Omental fat pad (tissue), 4 donors: ENCODE measurements around the gene PPP1R10. TPM values are rescaled to one million over a fixed set of nuclear protein-coding genes. Genes with fewer than 3 reads are reported as not detected.

Source experiments
- ATAC-seq: fragments of 150-250 bp; one replicate; pipeline ENCODE4 v1.9.1; 2016; ENCODE audit warnings: mild to moderate bottlenecking, moderate library complexity; ENCODE audit not compliant: low FRiP score
- DNase-seq: peaks from one replicate; pipeline ENCODE4 v3.0.0-alpha.2; 2019; ENCODE audit warnings: low spot score
- total RNA-seq, 4 donors: library from RNA; depleted of rRNA; stranded (reverse); fragments of >200 nt; gene quantifications; one replicate each; pipeline ENCODE4 v1.1.0, GENCODE V29; 2016
- TF ChIP-seq, protein P1 (sequence below), 3 donors: fragments of 450-650 bp; IDR thresholded peaks; one replicate each; pipeline ENCODE4 v1.5.1; 2016 to 2017; ENCODE audit warnings: antibody characterized with exemption in 3 of 3, mild to moderate bottlenecking in 3 of 3, moderate library complexity in 2 of 3

Gene PPP1R10
- total RNA-seq, 4 donors from 2014 or later, result 26.3 to 89.4 (median 42.0) TPM

DNA sequence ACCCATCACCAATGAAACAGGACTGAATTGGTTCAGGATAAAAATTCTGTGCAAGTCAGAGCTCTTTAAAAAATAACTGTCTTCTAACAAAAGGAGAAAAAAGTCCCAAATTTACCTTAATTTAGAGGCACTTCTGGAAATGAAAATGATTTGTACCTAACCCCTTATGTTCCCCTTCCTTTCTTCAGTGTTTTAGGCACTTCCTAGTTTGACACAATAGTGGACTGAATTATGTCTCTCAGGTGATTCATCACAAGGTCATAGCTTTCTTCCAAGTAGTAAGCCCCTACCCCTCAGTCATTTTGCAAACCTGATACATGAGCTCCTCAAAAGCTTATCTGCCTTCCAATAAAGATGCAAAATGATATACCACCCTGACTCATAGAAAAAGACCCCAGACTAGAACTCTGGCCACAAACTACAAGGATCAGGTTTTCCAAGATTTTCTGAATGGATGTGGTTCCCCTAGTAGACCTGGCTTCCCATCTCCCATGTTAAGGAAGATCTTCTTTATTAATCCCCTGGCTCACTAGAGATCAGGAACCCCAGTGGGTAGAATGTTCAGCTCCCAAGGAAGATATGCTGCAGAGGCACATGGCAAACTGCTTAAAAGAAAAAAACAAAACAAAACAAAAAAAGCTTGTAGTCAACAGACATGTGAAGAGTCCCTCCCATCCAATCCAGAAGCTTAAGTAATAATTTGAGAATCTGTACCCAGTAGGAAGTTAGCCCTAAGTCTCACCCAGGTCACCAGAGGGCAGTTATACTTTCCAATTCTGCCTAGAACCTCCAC, 3.6 kb downstream of the PPP1R10 start:
- DNase-seq, result no peak
- TF ChIP-seq, protein P1, sequence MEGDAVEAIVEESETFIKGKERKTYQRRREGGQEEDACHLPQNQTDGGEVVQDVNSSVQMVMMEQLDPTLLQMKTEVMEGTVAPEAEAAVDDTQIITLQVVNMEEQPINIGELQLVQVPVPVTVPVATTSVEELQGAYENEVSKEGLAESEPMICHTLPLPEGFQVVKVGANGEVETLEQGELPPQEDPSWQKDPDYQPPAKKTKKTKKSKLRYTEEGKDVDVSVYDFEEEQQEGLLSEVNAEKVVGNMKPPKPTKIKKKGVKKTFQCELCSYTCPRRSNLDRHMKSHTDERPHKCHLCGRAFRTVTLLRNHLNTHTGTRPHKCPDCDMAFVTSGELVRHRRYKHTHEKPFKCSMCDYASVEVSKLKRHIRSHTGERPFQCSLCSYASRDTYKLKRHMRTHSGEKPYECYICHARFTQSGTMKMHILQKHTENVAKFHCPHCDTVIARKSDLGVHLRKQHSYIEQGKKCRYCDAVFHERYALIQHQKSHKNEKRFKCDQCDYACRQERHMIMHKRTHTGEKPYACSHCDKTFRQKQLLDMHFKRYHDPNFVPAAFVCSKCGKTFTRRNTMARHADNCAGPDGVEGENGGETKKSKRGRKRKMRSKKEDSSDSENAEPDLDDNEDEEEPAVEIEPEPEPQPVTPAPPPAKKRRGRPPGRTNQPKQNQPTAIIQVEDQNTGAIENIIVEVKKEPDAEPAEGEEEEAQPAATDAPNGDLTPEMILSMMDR (IDR thresholded peaks at IDR 0.05), result no peak
- no peak for ATAC-seq

DNA sequence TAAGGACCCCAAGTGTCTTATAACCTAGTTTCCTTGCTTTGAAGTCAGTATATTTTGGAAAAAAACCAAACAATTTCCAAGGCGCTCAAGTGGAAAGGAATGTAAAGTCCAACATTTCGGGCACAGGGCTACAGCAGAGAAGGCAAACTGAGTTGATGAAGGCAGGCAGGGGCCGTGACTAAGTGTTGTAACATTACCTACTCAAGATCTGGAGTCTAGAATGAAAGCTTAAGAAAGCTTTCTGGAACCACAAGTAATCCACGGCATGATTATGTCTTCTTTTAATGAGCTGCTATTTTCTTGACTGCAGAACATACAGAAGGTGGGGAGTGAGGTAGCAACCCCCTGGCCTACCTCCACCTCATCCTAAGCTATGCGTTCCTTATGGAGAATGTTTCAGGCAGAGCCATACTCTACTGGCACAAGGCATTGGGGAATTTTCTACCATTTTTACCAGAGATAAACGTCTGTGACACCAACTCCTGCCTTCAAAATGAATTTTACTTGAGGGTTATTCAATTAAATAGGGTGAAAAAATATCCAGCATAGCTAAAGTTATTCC, 4.3 kb downstream of the PPP1R10 start:
- TF ChIP-seq, protein P1 (IDR thresholded peaks at IDR 0.05), result no peak
- DNase-seq (no peak), ATAC-seq (no peak)

DNA sequence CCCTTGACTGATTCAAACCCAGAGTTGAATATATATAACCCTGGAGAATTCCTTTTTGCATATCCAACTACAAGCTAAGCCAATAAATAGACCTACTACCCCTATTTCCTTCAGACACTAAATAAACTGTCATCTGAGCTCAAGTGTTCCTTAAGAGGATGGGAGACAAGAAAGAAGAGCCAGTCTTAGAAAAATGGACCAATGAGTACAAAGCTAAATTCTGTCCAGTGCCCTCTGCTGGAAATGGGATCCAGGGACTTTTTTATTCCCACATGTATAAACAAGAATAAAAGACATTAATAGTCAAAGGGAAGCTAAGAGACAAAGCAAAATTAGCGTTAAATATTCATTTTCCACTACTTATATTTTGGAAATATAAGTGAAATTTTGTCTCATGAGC, 4.8 kb downstream of the PPP1R10 start:
- TF ChIP-seq, protein P1 (IDR thresholded peaks at IDR 0.05), result no peak
- DNase-seq (no peak), ATAC-seq (no peak)

DNA sequence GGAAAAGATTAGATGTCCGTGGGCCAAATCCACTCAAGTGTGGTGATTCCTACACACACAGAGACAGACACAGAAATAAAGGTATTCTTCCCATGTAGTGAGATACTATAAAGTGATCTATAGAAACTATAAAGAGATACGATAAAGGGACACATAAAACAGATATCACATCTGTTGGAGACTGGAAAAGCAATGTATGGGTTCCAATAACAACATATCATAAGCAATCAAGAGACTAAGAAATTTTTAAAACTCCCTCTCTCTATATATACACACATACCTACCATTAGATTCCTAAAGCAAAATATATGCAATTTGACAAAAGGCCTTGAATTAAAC, 5.2 kb downstream of the PPP1R10 start:
- DNase-seq, result no peak
- ATAC-seq, result no peak
- TF ChIP-seq, protein P1 (IDR thresholded peaks at IDR 0.05), result no peak

DNA sequence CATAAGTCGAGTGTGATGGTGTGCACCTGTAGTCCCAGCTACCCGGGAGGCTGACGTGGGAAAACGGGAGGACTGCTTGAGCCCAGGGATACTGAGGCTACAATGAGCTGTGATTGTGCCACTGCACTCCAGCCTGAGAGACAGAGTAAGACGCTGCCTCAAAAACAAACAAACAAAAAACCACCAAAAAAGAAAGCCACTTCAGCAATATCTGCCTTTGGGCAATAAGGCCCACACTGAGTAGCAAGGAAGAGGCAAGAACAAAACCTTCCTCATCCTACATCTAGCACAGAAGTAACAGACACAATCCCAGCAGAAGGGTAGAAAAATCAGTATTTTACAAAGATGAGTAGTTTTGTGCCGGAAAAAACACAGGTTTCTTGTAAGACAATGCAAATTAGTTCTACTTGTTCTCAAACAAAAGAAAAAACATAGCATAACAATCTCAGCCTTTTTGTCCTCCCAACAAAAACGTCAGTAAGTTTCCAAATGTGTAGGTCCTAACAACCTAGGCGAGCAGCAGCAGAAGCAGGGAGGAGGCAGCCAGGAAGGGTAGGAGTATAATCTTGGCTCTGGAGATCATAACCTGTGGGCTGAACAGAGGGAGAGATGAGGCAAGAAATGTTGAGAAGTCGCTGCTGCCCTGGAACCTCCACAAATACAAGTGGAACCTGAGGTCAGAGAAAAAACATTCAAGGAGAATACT, 5.7 kb downstream of the PPP1R10 start:
- DNase-seq (no peak), ATAC-seq (no peak)
- TF ChIP-seq, protein P1 (IDR thresholded peaks at IDR 0.05), result no peak

DNA sequence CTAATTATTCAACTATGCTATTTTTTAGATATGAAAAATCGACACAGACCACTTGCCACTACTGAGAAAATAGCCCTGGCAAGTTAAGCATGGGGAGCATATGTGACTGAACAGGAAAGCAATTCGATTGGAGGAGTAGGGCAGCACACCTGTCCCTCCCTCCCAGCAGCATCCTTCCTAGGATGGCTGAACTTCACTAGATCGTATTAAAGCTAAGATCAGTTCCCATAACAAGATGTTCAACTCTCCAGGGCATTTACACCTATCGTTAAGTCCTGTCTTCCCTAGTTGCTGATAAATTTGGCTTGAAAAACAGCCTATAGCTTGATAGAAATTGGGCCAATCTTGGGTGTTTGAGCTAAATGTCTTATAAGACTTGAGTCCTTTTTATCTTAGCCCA, 7.0 kb downstream of the PPP1R10 start:
- TF ChIP-seq, protein P1 (IDR thresholded peaks at IDR 0.05), result no peak
- ATAC-seq (no peak), DNase-seq (no peak)
